SU-DHL-6 (cell line): ENCODE data around the gene DAPL1.

Source experiments
- H2AFZ ChIP-seq: fragments of 200-600 bp; sonication (generic); 2 replicates; pipeline ENCODE4 v1.6.1; 2014; ENCODE audit warnings: low read depth, mild to moderate bottlenecking, moderate library complexity, mixed read lengths, antibody characterized with exemption, low read length; ENCODE audit not compliant: severe bottlenecking
- H3F3A ChIP-seq: fragments of 200-600 bp; shearing (Covaris generic); 2 replicates; pipeline ENCODE4 v1.6.0; 2016; ENCODE audit warnings: antibody characterized with exemption, mild to moderate bottlenecking; ENCODE audit not compliant: insufficient read depth
- H3K27ac ChIP-seq: fragments of 200-600 bp; sonication (generic); 2 replicates; pipeline ENCODE4 v1.5.1; 2016; ENCODE audit warnings: low read depth, mild to moderate bottlenecking, low read length, moderate library complexity, mixed read lengths
- H3K27me3 ChIP-seq: fragments of 200-600 bp; sonication (generic), shearing (Covaris generic); 2 replicates; pipeline ENCODE4 v1.6.0; 2014; ENCODE audit warnings: mild to moderate bottlenecking, low read length
- H3K36me3 ChIP-seq: fragments of 200-600 bp; sonication (generic); 2 replicates; pipeline ENCODE4 v1.6.1; 2014; ENCODE audit warnings: mild to moderate bottlenecking, low read length, mixed read lengths
- H3K4me2 ChIP-seq: fragments of 300-600, 200-600 bp; shearing (Covaris generic), sonication (generic); 2 replicates; pipeline ENCODE4 v1.6.0; 2014; ENCODE audit warnings: low read length, low read depth, mild to moderate bottlenecking; ENCODE audit not compliant: poor library complexity, severe bottlenecking
- H3K4me3 ChIP-seq: fragments of 200-600 bp; sonication (generic); 2 replicates; pipeline ENCODE4 v1.5.1; 2014; ENCODE audit warnings: antibody characterized with exemption, low read length, mild to moderate bottlenecking, mixed read lengths; ENCODE audit not compliant: insufficient read depth, poor library complexity, severe bottlenecking
- H3K79me2 ChIP-seq: fragments of 200-600 bp; sonication (generic); 2 replicates; pipeline ENCODE4 v1.6.1; 2014; ENCODE audit warnings: mild to moderate bottlenecking, low read length, moderate library complexity; ENCODE audit not compliant: insufficient read depth
- H3K9ac ChIP-seq: fragments of 200-600 bp; sonication (generic); 2 replicates; pipeline ENCODE4 v1.7.0; 2014; ENCODE audit warnings: mild to moderate bottlenecking, low read length
- H3K9me2 ChIP-seq: fragments of 200-600 bp; sonication (generic); replicated peaks from 2 replicates; pipeline ENCODE4 v1.6.1; 2014; ENCODE audit warnings: low read length; ENCODE audit not compliant: insufficient read depth
- H3K9me3 ChIP-seq: fragments of 200-600 bp; sonication (generic); 2 replicates; pipeline ENCODE4 v1.6.1; 2014; ENCODE audit warnings: low read length, mixed read lengths; ENCODE audit not compliant: insufficient read depth
- H4K20me1 ChIP-seq: fragments of 200-600 bp; sonication (generic); 2 replicates; pipeline ENCODE4 v1.6.1; 2014; ENCODE audit warnings: low read depth, mild to moderate bottlenecking, antibody characterized with exemption, low read length, moderate library complexity, mixed read lengths
- EZH2phosphoT487 ChIP-seq: fragments of 200-600 bp; sonication (generic), shearing (Covaris generic); conservative IDR thresholded peaks from 2 replicates; pipeline ENCODE4 v1.6.1; 2018; ENCODE audit warnings: mild to moderate bottlenecking, antibody characterized with exemption, low read length, moderate library complexity, mixed read lengths
- TF ChIP-seq, protein P1 (sequence below): fragments of 200-600 bp; sonication (generic); IDR thresholded peaks from one replicate; pipeline ENCODE4 v1.5.1; 2017; ENCODE audit warnings: antibody characterized with exemption, mild to moderate bottlenecking, low read length, moderate library complexity; ENCODE audit not compliant: insufficient read depth, poor library complexity, severe bottlenecking

Gene DAPL1

GRCh38 chr2:158815166-158815565, 20.0 kb downstream of the DAPL1 start:
- H3K4me3 ChIP-seq, result no peak overlapping the region
- H3K9me3 ChIP-seq, result no peaks in the 10 kb centered on the region
- no peak overlapping the region for H3K27ac ChIP-seq
- no peaks in the 10 kb centered on the region for H3F3A ChIP-seq
- no peaks in the 10 kb centered on the region for H4K20me1 ChIP-seq
- no peaks in the 10 kb centered on the region for H3K9me2 ChIP-seq
- H3K4me2 ChIP-seq, result no peak overlapping the region
- no peaks in the 10 kb centered on the region for H3K27me3 ChIP-seq
- H3K79me2 ChIP-seq, result no peaks in the 10 kb centered on the region
- no peak overlapping the region for H2AFZ ChIP-seq
- H3K36me3 ChIP-seq, result no peaks in the 10 kb centered on the region
- no peak overlapping the region for H3K9ac ChIP-seq
- no peak for TF ChIP-seq EZH2phosphoT487
- TF ChIP-seq, protein P1, sequence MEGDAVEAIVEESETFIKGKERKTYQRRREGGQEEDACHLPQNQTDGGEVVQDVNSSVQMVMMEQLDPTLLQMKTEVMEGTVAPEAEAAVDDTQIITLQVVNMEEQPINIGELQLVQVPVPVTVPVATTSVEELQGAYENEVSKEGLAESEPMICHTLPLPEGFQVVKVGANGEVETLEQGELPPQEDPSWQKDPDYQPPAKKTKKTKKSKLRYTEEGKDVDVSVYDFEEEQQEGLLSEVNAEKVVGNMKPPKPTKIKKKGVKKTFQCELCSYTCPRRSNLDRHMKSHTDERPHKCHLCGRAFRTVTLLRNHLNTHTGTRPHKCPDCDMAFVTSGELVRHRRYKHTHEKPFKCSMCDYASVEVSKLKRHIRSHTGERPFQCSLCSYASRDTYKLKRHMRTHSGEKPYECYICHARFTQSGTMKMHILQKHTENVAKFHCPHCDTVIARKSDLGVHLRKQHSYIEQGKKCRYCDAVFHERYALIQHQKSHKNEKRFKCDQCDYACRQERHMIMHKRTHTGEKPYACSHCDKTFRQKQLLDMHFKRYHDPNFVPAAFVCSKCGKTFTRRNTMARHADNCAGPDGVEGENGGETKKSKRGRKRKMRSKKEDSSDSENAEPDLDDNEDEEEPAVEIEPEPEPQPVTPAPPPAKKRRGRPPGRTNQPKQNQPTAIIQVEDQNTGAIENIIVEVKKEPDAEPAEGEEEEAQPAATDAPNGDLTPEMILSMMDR, result no peak

- H3K79me2 ChIP-seq, result no peaks in the 10 kb centered on the region
- H3K4me2 ChIP-seq, result no peak overlapping the region
- no peak overlapping the region for H3K4me3 ChIP-seq
- no peaks in the 10 kb centered on the region for H3F3A ChIP-seq
- H4K20me1 ChIP-seq, result no peaks in the 10 kb centered on the region
- H3K27ac ChIP-seq, result no peak overlapping the region
- no peaks in the 10 kb centered on the region for H3K27me3 ChIP-seq
- no peak overlapping the region for H2AFZ ChIP-seq
- TF ChIP-seq, protein P1, result no peak
- TF ChIP-seq EZH2phosphoT487, result no peak
- no peaks in the 10 kb centered on the region for H3K36me3 ChIP-seq
- H3K9me3 ChIP-seq, result no peaks in the 10 kb centered on the region
- no peaks in the 10 kb centered on the region for H3K9me2 ChIP-seq
- H3K9ac ChIP-seq, result no peak overlapping the region
Measured at GRCh38 chr2:158815658-158816057, 20.5 kb downstream of the DAPL1 start.

GRCh38 chr2:158817588-158817987, 22.5 kb downstream of the DAPL1 start:
- TF ChIP-seq EZH2phosphoT487, result no peak
- TF ChIP-seq, protein P1, result no peak

DNA sequence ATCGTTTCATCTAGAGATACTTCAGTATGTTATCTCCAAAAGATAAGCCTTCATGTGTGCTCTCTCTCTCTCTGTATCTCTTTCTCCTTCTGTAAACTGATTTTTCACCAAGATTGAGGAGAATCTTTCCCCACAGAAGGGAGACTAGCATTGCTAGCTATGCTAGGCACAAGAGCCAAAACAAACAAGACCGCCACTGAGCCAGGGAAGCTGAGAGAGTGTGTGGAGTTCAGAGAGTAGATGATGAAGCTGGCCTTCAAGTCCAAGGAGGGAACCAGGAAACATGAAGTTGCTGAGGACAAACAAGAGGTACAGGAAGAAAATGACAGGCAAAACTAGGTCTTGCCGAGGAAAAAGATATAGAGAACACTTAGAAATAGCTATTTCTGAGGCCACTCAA, 23.4 kb downstream of the DAPL1 start:
- Histone ChIP-seq H3K9me3 (no peaks in the 10 kb centered on the region), H3K79me2 (no peaks in the 10 kb centered on the region), H3K4me3 (no peak overlapping the region), H2AFZ (no peak overlapping the region), H3K9ac (no peak overlapping the region), H3K4me2 (no peak overlapping the region), H3F3A (no peaks in the 10 kb centered on the region), H3K27me3 (no peaks in the 10 kb centered on the region), H3K9me2 (no peaks in the 10 kb centered on the region), H4K20me1 (no peaks in the 10 kb centered on the region), H3K36me3 (no peaks in the 10 kb centered on the region), H3K27ac (no peak overlapping the region)
- TF ChIP-seq EZH2phosphoT487, result no peak
- TF ChIP-seq, protein P1, result no peak

More at GRCh38 chr2:158817588-158817987, 22.5 kb downstream of the DAPL1 start:
- H3K79me2 ChIP-seq, result no peaks in the 10 kb centered on the region
- H3K4me2 ChIP-seq, result no peak overlapping the region
- H3K27me3 ChIP-seq, result no peaks in the 10 kb centered on the region
- H3K9me3 ChIP-seq, result no peaks in the 10 kb centered on the region
- no peak overlapping the region for H3K4me3 ChIP-seq
- H3K9ac ChIP-seq, result no peak overlapping the region
- no peak overlapping the region for H2AFZ ChIP-seq
- no peaks in the 10 kb centered on the region for H3K9me2 ChIP-seq
- H3K27ac ChIP-seq, result no peak overlapping the region
- no peaks in the 10 kb centered on the region for H3K36me3 ChIP-seq
- no peaks in the 10 kb centered on the region for H4K20me1 ChIP-seq
- H3F3A ChIP-seq, result no peaks in the 10 kb centered on the region
